Measurements from ENCODE around the gene KIF26B.

Gene KIF26B

DNA sequence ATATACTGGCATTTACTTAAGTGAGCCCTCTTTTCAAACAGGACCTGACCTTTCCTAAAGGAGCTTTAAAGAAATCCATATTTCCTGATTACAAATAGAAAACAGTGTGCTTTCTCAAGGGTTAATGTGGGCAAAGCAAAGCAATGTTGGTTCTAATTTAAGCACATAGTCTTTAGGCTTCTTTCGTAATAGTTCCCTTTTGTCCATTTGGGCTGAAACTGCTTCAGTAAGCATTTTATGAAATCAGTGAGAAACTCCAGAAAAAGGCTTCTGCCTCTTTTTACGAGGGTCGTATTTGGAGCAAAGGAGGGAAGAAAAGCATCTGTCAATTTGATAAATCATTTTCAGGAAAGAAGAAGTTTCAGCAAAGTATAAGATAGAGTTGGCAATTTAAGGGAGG, 331.2 kb downstream of the KIF26B start:
- DNase-seq (ENCODE audit: low read depth in 2 of 2), result peak in 1 of 2 donors; percentile 12
- no peak overlapping the region for H3K4me3 ChIP-seq (replicated peaks in 1 of 2; ENCODE audit: low read depth in 2 of 2, low read length in 2 of 2)
- TF ChIP-seq, protein P1, sequence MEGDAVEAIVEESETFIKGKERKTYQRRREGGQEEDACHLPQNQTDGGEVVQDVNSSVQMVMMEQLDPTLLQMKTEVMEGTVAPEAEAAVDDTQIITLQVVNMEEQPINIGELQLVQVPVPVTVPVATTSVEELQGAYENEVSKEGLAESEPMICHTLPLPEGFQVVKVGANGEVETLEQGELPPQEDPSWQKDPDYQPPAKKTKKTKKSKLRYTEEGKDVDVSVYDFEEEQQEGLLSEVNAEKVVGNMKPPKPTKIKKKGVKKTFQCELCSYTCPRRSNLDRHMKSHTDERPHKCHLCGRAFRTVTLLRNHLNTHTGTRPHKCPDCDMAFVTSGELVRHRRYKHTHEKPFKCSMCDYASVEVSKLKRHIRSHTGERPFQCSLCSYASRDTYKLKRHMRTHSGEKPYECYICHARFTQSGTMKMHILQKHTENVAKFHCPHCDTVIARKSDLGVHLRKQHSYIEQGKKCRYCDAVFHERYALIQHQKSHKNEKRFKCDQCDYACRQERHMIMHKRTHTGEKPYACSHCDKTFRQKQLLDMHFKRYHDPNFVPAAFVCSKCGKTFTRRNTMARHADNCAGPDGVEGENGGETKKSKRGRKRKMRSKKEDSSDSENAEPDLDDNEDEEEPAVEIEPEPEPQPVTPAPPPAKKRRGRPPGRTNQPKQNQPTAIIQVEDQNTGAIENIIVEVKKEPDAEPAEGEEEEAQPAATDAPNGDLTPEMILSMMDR (IDR thresholded peaks at IDR 0.05; ENCODE audit: low read depth, low read length), result no peak

DNA sequence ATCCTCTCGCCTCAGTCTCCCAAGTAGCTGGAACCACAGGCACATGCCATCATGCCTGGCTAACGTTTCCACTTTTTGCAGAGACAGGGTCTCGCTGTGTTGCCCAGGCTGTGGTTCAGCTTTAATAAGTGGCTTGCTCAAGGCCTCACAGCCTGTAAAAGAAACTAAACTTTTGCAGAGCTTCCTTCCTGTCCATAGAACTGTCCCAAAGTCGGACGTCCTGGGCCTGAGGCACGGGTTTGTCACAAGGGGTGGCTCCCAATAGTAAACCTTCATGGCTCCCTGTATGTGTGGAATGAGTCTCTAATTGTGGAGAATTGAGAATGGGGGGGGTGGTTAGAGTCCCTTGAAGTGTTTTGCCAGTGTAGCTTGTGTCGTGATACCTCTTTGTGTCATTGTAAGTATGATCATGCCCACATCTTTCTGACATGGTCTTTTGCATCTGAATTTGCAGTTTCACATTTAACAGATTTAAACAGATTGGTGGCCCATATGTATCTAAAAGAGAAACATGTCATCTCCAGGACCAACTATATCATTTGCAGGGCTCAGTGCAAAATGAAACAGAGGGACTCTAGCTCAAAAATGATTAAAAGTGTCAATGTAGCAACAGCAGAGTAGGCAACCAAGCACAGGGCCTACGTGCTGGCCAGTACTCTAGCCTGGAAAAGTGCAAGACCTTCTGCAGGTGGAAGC, 332.1 kb downstream of the KIF26B start:
- TF ChIP-seq, protein P1 (IDR thresholded peaks at IDR 0.05; ENCODE audit: low read depth, low read length), result no peak
- H3K4me3 ChIP-seq (replicated peaks in 1 of 2; ENCODE audit: low read depth in 2 of 2, low read length in 2 of 2), result no peak overlapping the region
- no peak for DNase-seq (ENCODE audit: low read depth in 2 of 2)

DNA sequence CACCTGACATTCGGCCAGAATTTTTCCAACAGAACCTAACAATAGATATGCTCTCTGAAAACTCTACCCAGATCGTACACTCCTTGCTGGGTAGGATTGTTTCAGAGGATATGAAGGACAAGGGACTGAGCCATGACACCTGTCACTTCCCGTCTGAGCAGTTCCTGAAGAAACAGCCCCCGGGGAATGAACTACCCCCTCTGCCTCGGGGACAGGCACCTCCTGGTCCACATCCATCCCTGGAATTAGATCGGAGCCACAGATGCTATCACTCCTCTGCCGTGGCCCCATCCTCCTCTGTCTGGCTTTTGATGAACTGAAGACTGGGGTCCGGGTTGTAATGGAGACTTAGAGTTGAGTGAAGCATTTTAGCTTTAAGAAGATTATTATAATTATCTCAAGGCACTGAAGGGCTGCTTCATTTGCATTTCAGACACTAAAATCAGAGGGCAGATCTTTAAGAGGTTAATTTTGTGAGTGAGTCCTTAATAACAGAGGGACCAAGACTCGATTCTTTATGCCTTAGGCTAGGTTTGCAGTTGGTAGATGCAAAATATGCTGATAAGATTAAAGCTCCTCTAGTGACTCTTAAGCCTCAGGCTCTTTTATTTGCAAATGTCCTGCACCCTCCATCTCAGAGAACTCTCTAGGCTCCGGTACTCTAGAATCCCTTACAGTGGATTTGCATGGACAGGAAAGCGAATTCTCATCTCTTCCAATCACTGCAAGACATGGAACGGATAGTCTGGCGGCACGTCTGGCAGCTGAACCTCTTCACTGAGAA, 333.8 kb downstream of the KIF26B start:
- TF ChIP-seq, protein P1 (IDR thresholded peaks at IDR 0.05; ENCODE audit: low read depth, low read length), result no peak
- no peak overlapping the region for H3K4me3 ChIP-seq (replicated peaks in 1 of 2; ENCODE audit: low read depth in 2 of 2, low read length in 2 of 2)
- no peak for DNase-seq (ENCODE audit: low read depth in 2 of 2)

DNA sequence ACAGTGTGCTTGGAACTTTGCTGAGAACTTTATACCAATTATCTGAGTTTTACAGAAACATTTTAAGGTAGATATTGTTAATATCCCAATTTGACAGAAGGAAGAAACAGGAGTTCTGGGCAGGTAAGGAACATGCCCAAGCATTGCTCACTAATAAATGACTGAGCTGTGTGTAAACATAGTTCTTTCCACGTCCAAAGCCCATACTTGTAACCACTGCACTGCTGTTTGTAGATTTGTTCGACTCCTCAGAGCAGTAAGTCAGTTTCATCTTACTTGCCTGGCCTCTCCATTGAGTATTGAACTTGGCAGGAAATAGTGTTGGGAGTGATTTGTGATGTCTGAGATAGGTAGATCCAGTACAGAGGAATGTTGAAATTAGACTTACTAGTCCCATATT, 335.1 kb downstream of the KIF26B start:
- no peak overlapping the region for H3K4me3 ChIP-seq (replicated peaks in 1 of 2; ENCODE audit: low read depth in 2 of 2, low read length in 2 of 2)
- DNase-seq (ENCODE audit: low read depth in 2 of 2), result no peak
- TF ChIP-seq, protein P1 (IDR thresholded peaks at IDR 0.05; ENCODE audit: low read depth, low read length), result no peak

DNA sequence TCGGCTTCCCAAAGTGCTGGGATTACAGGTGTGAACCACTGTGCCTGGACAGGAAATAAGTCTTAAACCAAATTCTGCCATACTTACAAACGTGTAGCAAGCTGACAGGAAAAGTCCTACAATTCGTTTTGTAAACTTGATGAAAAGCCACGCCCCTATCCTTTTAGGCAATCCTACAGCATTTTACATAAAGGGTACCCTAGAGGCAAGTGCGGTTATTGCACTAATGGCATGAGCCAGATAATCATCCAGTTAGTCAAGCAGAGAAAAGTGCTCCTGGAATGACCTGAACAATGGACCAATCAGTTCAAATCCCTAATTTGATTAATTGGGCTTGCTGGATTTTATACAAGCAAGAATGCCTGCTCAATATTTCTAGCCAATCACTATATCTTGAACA, 338.2 kb downstream of the KIF26B start:
- H3K4me3 ChIP-seq (replicated peaks in 1 of 2; ENCODE audit: low read depth in 2 of 2, low read length in 2 of 2), result no peak overlapping the region
- DNase-seq (ENCODE audit: low read depth in 2 of 2), result peak; percentile 16 to 27
- TF ChIP-seq, protein P1 (IDR thresholded peaks at IDR 0.05; ENCODE audit: low read depth, low read length), result peak; percentile 20

DNA sequence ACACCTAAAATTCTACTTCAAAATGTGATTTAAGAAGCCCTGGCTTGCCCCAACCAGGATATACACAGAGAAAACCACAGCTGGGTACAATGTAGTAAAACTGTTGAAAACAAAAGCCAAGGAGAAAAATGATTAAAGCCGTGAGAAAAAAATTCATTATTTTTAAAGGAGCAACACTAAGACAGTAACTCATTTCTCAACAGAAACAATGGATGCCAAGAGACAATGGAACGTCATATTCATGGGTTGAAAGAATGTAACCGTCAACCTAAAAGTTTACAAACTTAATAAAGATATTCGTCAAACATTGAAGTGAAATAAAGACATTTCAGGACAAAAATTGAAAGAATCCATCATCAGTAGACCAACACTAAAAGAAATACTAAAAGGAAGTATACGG, 340.9 kb downstream of the KIF26B start:
- no peak for DNase-seq (ENCODE audit: low read depth in 2 of 2)
- no peak overlapping the region for H3K4me3 ChIP-seq (replicated peaks in 1 of 2; ENCODE audit: low read depth in 2 of 2, low read length in 2 of 2)
- TF ChIP-seq, protein P1 (IDR thresholded peaks at IDR 0.05; ENCODE audit: low read depth, low read length), result no peak
